ENCODE measurements around the gene CNGA4. TPM values are rescaled to one million over a fixed set of nuclear protein-coding genes. Genes with fewer than 3 reads are reported as not detected.

CNGA4 gene
- total and polyA plus RNA-seq, 2 of the 13 experiments (the other 11 are each of a cell fraction or from before 2014, with no cell fraction given) = 0.03 TPM; not detected in 1

DNA sequence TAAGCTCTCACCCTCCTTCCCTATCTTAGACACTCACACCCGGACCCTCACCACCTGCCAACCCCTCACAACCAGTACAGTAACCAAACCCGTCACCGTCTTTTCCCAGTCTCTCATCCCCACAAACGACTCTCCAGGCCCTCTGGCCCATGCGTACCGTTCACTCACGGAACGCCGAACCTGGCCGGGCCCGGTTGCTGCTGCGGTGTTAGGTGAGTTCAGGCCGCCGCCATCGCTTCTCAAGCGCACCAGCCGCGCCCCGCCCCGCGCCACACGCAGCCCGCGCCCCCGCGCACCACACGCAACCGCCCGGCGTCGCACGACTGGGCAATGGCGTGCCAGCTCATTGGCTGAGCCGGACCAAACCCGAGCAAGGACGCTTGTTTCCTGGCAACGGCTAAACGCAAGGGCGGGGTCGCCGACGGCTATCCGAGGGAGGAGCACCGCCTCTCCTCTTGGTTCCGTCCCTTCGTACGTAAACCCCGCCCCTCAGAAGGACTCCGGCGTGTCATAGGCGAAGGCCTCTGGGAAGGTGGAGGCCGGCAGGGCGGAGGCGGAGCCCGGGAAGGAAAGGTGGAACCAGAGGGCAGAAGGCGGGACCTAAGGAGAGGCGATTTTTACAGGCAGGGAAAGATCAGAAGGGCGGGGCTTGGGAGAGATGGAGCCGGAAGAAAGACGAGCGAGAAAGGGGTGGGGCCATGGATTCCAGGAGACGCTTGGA is 4.3 kb upstream of the CNGA4 start, which contains the start of gene FHIP1B (continued):
- TF ChIP-seq, protein P1, sequence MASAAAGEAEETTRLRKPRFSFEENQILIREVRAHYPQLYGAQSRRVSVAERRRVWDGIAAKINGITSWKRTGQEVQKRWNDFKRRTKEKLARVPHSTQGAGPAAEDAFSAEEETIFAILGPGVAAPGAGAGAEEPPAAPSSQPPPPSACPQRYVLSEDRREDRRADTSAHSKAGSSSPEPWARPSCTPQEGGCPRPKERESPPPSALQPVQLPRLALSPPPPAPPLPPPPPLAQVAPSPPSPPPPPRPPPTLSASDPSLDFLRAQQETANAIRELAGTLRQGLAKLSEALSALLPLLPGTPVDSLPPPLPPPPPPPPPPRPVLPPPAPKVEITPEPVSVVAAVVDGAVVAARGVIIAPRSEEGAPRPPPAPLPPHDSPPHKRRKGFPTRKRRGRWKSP (CRISPR knock-in tag; IDR thresholded peaks at IDR 0.05) = peak; percentile 62; the same call in 1 of the 2 replicates
- TF ChIP-seq, protein P2, sequence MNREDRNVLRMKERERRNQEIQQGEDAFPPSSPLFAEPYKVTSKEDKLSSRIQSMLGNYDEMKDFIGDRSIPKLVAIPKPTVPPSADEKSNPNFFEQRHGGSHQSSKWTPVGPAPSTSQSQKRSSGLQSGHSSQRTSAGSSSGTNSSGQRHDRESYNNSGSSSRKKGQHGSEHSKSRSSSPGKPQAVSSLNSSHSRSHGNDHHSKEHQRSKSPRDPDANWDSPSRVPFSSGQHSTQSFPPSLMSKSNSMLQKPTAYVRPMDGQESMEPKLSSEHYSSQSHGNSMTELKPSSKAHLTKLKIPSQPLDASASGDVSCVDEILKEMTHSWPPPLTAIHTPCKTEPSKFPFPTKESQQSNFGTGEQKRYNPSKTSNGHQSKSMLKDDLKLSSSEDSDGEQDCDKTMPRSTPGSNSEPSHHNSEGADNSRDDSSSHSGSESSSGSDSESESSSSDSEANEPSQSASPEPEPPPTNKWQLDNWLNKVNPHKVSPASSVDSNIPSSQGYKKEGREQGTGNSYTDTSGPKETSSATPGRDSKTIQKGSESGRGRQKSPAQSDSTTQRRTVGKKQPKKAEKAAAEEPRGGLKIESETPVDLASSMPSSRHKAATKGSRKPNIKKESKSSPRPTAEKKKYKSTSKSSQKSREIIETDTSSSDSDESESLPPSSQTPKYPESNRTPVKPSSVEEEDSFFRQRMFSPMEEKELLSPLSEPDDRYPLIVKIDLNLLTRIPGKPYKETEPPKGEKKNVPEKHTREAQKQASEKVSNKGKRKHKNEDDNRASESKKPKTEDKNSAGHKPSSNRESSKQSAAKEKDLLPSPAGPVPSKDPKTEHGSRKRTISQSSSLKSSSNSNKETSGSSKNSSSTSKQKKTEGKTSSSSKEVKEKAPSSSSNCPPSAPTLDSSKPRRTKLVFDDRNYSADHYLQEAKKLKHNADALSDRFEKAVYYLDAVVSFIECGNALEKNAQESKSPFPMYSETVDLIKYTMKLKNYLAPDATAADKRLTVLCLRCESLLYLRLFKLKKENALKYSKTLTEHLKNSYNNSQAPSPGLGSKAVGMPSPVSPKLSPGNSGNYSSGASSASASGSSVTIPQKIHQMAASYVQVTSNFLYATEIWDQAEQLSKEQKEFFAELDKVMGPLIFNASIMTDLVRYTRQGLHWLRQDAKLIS (CRISPR knock-in tag; IDR thresholded peaks at IDR 0.05) = no peak
- TF ChIP-seq FOXM1 (CRISPR knock-in tag; IDR thresholded peaks at IDR 0.05) (0 out of 2 replicates have a peak, but pooled peaks have one; percentile 17), ZNF737 (CRISPR knock-in tag; IDR thresholded peaks at IDR 0.05; ENCODE audit: borderline replicate concordance) (no peak), ZNF556 (CRISPR knock-in tag; IDR thresholded peaks at IDR 0.05; ENCODE audit: borderline replicate concordance) (peak; percentile 75; the same call in 1 of the 2 replicates), KLF12 (CRISPR knock-in tag; IDR thresholded peaks at IDR 0.05; ENCODE audit: borderline replicate concordance) (peak; percentile 27; the same call in 1 of the 2 replicates), AHR (CRISPR knock-in tag; IDR thresholded peaks at IDR 0.05) (no peak), NBN (conservative IDR thresholded peaks at IDR 0.05) (no peak), ZSCAN22 (CRISPR knock-in tag; IDR thresholded peaks at IDR 0.05) (peak; percentile 81)
- TF ChIP-seq, protein P3, sequence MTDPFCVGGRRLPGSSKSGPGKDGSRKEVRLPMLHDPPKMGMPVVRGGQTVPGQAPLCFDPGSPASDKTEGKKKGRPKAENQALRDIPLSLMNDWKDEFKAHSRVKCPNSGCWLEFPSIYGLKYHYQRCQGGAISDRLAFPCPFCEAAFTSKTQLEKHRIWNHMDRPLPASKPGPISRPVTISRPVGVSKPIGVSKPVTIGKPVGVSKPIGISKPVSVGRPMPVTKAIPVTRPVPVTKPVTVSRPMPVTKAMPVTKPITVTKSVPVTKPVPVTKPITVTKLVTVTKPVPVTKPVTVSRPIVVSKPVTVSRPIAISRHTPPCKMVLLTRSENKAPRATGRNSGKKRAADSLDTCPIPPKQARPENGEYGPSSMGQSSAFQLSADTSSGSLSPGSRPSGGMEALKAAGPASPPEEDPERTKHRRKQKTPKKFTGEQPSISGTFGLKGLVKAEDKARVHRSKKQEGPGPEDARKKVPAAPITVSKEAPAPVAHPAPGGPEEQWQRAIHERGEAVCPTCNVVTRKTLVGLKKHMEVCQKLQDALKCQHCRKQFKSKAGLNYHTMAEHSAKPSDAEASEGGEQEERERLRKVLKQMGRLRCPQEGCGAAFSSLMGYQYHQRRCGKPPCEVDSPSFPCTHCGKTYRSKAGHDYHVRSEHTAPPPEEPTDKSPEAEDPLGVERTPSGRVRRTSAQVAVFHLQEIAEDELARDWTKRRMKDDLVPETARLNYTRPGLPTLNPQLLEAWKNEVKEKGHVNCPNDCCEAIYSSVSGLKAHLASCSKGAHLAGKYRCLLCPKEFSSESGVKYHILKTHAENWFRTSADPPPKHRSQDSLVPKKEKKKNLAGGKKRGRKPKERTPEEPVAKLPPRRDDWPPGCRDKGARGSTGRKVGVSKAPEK (CRISPR knock-in tag; IDR thresholded peaks at IDR 0.05; ENCODE audit: borderline replicate concordance) = no peak
- TF ChIP-seq, protein P4, sequence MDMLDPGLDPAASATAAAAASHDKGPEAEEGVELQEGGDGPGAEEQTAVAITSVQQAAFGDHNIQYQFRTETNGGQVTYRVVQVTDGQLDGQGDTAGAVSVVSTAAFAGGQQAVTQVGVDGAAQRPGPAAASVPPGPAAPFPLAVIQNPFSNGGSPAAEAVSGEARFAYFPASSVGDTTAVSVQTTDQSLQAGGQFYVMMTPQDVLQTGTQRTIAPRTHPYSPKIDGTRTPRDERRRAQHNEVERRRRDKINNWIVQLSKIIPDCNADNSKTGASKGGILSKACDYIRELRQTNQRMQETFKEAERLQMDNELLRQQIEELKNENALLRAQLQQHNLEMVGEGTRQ (IDR thresholded peaks at IDR 0.05; ENCODE audit: low read depth, low read length) = no peak
- TF ChIP-seq, protein P4 (CRISPR knock-in tag; IDR thresholded peaks at IDR 0.05; ENCODE audit: borderline replicate concordance) = no peak
- TF ChIP-seq, protein P5, sequence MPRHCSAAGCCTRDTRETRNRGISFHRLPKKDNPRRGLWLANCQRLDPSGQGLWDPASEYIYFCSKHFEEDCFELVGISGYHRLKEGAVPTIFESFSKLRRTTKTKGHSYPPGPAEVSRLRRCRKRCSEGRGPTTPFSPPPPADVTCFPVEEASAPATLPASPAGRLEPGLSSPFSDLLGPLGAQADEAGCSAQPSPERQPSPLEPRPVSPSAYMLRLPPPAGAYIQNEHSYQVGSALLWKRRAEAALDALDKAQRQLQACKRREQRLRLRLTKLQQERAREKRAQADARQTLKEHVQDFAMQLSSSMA (CRISPR knock-in tag; IDR thresholded peaks at IDR 0.05) = peak; percentile 65; the same call in 1 of the 2 replicates
- TF ChIP-seq, protein P6, sequence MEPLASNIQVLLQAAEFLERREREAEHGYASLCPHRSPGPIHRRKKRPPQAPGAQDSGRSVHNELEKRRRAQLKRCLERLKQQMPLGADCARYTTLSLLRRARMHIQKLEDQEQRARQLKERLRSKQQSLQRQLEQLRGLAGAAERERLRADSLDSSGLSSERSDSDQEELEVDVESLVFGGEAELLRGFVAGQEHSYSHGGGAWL (CRISPR knock-in tag; IDR thresholded peaks at IDR 0.05) = no peak
- TF ChIP-seq, protein P7, sequence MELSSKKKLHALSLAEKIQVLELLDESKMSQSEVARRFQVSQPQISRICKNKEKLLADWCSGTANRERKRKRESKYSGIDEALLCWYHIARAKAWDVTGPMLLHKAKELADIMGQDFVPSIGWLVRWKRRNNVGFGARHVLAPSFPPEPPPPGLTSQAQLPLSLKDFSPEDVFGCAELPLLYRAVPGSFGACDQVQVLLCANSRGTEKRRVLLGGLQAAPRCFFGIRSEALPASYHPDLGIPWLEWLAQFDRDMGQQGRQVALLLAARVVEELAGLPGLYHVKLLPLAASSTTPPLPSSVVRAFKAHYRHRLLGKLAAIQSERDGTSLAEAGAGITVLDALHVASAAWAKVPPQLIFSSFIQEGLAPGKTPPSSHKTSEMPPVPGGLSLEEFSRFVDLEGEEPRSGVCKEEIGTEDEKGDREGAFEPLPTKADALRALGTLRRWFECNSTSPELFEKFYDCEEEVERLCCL (CRISPR knock-in tag; IDR thresholded peaks at IDR 0.05; ENCODE audit: borderline replicate concordance) = no peak
